ENCODE data around the gene CHMP4B. TPM values are rescaled to one million over a fixed set of nuclear protein-coding genes. Genes with fewer than 3 reads are reported as not detected.

Gene CHMP4B
- total RNA-seq, 2 experiments from 2014 or later = 44.2 to 49.3 TPM

DNA sequence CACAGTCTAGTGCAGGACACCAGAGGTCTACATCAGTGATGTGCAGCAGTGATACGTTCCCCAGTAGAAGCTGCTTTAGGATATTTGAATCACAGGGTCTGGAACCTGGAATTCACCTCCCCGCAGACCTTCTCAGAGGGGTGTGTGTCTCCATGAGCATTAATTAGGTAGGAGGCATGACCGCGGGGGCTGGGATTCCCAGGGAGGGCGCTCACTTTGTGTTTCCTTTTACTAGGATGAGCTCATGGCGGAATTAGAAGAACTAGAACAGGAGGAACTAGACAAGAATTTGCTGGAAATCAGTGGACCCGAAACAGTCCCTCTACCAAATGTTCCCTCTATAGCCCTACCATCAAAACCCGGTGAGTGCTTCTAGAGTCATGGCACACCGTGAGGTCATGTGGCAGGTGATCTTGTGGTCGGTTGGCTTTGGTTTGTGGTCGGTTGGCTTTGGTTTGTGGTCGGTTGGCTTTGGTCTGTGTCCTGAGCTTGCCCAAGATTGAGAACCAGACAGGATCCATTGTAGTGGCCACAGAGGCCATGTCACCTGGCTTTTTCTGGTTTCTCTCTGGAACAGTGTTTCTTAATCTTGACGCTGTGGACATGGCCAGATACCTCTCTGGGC lies 40.8 kb downstream of the CHMP4B start:
- no peak for TF ChIP-seq CTCF (IDR thresholded peaks at IDR 0.05)
- Histone ChIP-seq H3K9me3 (ENCODE audit: control insufficient read depth in 1 of 2, insufficient read depth in 1 of 2, low read length in 2 of 2) (no peaks in the 10 kb centered on the region), H3K4me1 (ENCODE audit: insufficient read depth, low read length) (peaks cover 36% of the 10 kb centered on the region), H3K27me3 (ENCODE audit: control insufficient read depth in 1 of 2, insufficient read depth in 2 of 2, low read length in 2 of 2) (no peaks in the 10 kb centered on the region), H3K4me3 (ENCODE audit: low read length) (no peak overlapping the region), H3K36me3 (ENCODE audit: insufficient read depth, low read length) (peaks cover 63% of the 10 kb centered on the region), H3K27ac (ENCODE audit: low read depth in 1 of 2, low read length in 2 of 2) (peak overlapping the region in 1 of 2 donors; percentile 66)
- ChIA-PET CTCF (interaction anchor here (0.7 kb wide), 1 partner anchor 170 kb away, joined by 4 read pairs; no protein-coding TSS in a partner anchor), POLR2A (interaction anchor here (2.2 to 3.7 kb wide), 2 partner anchors 41 to 141 kb away, joined by 9 to 24 read pairs; partner anchors contain the start of genes CHMP4B and RALY)
- H3K27me3 Mint-ChIP-seq = no peaks in the 10 kb centered on the region
- intact Hi-C loops (cut with DNase I, micrococcal nuclease) = no loop called here
- H3K4me3 Mint-ChIP-seq = no peak overlapping the region
- peak overlapping the region; percentile 98 for H3K27ac Mint-ChIP-seq
- H3K4me1 Mint-ChIP-seq (ENCODE audit: low read depth) = peaks cover 75% of the 10 kb centered on the region
- DNase-seq = no peak
- no peak for ATAC-seq (ENCODE audit: poor library complexity)
- peaks cover 85% of the 10 kb centered on the region for H3K36me3 Mint-ChIP-seq (ENCODE audit: low read depth)
- no peaks in the 10 kb centered on the region for H3K9me3 Mint-ChIP-seq

DNA sequence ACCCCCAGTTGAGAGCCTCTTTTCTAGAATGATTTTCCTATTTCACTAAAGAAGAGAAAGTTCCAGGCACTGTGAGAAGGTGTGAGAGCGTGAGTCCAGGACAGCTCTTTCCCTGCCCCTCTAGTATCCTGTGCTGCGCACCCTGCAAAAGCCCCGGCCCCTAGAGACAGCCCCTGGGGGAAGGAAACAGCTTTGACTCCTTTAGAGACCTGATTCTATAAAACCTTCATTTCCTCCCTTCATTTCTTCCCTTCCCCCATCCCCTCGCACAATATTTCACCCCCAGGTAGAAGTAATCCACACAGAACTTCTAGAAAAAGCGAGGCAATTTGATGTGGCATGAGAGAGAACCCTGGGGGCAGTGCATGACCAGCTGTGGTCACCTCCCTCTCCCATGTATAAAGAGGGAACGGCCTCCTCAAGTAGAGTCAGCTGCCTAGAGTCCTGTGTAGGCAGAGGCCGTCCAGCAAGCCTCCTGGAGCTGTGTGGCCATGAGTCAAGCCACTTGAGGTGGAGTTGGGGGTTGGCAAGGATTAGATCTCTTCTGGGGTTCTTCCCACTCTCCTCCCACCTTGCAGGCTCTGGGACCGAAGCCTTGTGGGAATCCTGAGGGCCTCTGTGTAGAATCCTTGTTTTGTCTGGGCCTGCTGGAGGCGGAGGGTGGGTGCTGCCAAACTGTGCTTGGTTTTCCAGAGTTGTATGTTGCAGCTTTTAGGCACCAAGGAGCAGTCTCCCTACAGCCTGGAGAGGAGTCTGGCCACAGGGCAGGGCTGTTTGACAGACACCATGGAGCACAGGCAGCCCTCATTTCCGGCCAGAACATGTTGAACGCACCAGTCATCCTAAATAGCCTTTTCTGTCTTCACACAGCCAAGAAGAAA lies 41.7 kb downstream of the CHMP4B start:
- Mint-ChIP-seq H3K4me3 (peak overlapping the region; percentile 64), H3K9me3 (no peaks in the 10 kb centered on the region), H3K27me3 (no peaks in the 10 kb centered on the region), H3K36me3 (ENCODE audit: low read depth) (peaks cover 87% of the 10 kb centered on the region), H3K27ac (peak overlapping the region; percentile 98), H3K4me1 (ENCODE audit: low read depth) (peaks cover 72% of the 10 kb centered on the region)
- peak overlapping the region; percentile 66 to 71 for H3K27ac ChIP-seq (ENCODE audit: low read depth in 1 of 2, low read length in 2 of 2)
- intact Hi-C loops (cut with DNase I, micrococcal nuclease) = no loop called here
- H3K9me3 ChIP-seq (ENCODE audit: control insufficient read depth in 1 of 2, insufficient read depth in 1 of 2, low read length in 2 of 2) = no peaks in the 10 kb centered on the region
- TF ChIP-seq CTCF (IDR thresholded peaks at IDR 0.05) = no peak
- H3K4me3 ChIP-seq (ENCODE audit: low read length) = no peak overlapping the region
- ChIA-PET CTCF (no interaction called here), POLR2A (interaction anchor here (0.7 to 3.7 kb wide), 5 partner anchors 18 to 409 kb away, joined by 3 to 24 read pairs (median 3); partner anchors contain the start of genes CHMP4B, RALY and SNTA1)
- peaks cover 63% of the 10 kb centered on the region for H3K36me3 ChIP-seq (ENCODE audit: insufficient read depth, low read length)
- DNase-seq (peak in 3 of 14 experiments; percentile 16 to 33 (median 16)), ATAC-seq (ENCODE audit: poor library complexity) (no peak)
- H3K27me3 ChIP-seq (ENCODE audit: control insufficient read depth in 1 of 2, insufficient read depth in 2 of 2, low read length in 2 of 2) = no peaks in the 10 kb centered on the region
- peaks cover 36% of the 10 kb centered on the region for H3K4me1 ChIP-seq (ENCODE audit: insufficient read depth, low read length)

- H3K27ac ChIP-seq (ENCODE audit: low read depth in 1 of 2, low read length in 2 of 2) = peak overlapping the region; percentile 66 to 71
- H3K36me3 ChIP-seq (ENCODE audit: insufficient read depth, low read length) = peaks cover 63% of the 10 kb centered on the region
- intact Hi-C loops (cut with DNase I, micrococcal nuclease) = no loop called here
- H3K4me3 Mint-ChIP-seq = peak overlapping the region; percentile 64
- peak; percentile 96 for ATAC-seq (ENCODE audit: poor library complexity)
- peak in 12 of 14 experiments; percentile 6 to 64 (median 46) for DNase-seq
- TF ChIP-seq CTCF (IDR thresholded peaks at IDR 0.05) = no peak
- peaks cover 41% of the 10 kb centered on the region for H3K4me1 ChIP-seq (ENCODE audit: insufficient read depth, low read length)
- H3K27ac Mint-ChIP-seq = peak overlapping the region; percentile 98
- no peaks in the 10 kb centered on the region for H3K27me3 Mint-ChIP-seq
- H3K27me3 ChIP-seq (ENCODE audit: control insufficient read depth in 1 of 2, insufficient read depth in 2 of 2, low read length in 2 of 2) = no peaks in the 10 kb centered on the region
- POLR2A ChIA-PET = interaction anchor here (1.1 to 3.7 kb wide), 5 partner anchors 12 to 410 kb away, joined by 3 to 24 read pairs (median 3); partner anchors contain the start of genes CHMP4B, RALY and SNTA1
- H3K9me3 Mint-ChIP-seq = no peaks in the 10 kb centered on the region
- H3K9me3 ChIP-seq (ENCODE audit: control insufficient read depth in 1 of 2, insufficient read depth in 1 of 2, low read length in 2 of 2) = no peaks in the 10 kb centered on the region
- H3K4me1 Mint-ChIP-seq (ENCODE audit: low read depth) = peaks cover 72% of the 10 kb centered on the region
- CTCF ChIA-PET = no interaction called here
- peaks cover 90% of the 10 kb centered on the region for H3K36me3 Mint-ChIP-seq (ENCODE audit: low read depth)
- H3K4me3 ChIP-seq (ENCODE audit: low read length) = no peak overlapping the region
Measured at GRCh38 chr20:33853507-33853813, 42.3 kb downstream of the CHMP4B start.
